Activated T-helper 1 cell treated with anti-CD3 and anti-CD28 coated beads, Interleukin-2, amount 50 U/mL, for 16 hours (primary cell): ENCODE results near the gene GLYATL3.
"Not testable (repeated sequence)": the region's sequence is repeated elsewhere in the genome, so short reads cannot be mapped to it uniquely, and the experiment has no call there.

ENCODE experiments used
- DNase-seq, 2 donors: peaks; one replicate each; pipeline ENCODE4 v3.0.0-alpha.2; 2020; ENCODE audit warnings: low read depth in 1 of 2, low spot score in 1 of 2

GLYATL3 gene

GRCh38 chr6:49499623-49500022 lies at the start of gene GLYATL3:
Gene GLYATL3 (plus strand): TSS chr6:49499923. CDS start chr6:49511991, 12,068 bp downstream.
- no peak for DNase-seq

GRCh38 chr6:49453221-49453620 lies 46.5 kb upstream of the GLYATL3 start:
- DNase-seq: no peak

GRCh38 chr6:49454787-49455709 lies 44.7 kb upstream of the GLYATL3 start:
- DNase-seq: no peak

GRCh38 chr6:49457771-49458170 lies 42.0 kb upstream of the GLYATL3 start:
- DNase-seq: no peak

GRCh38 chr6:49462071-49462470 lies 37.7 kb upstream of the GLYATL3 start:
- DNase-seq: no peak

- DNase-seq: no peak
These were observed 37.2 kb upstream of the GLYATL3 start for GRCh38 chr6:49462599-49462926.

GRCh38 chr6:49462927-49463611 lies 36.7 kb upstream of the GLYATL3 start, which contains the start of the genes CENPQ and MMUT:
Gene CENPQ (plus strand): TSS chr6:49463370. CDS start chr6:49470177, 6,807 bp downstream.
Gene MMUT (minus strand): TSS chr6:49463253. CDS start chr6:49459466, 3,787 bp downstream.
- DNase-seq: peak; percentile 76 to 82

GRCh38 chr6:49463612-49463967 lies 36.1 kb upstream of the GLYATL3 start:
- no peak for DNase-seq

- no peak for DNase-seq
These were observed 35.0 kb upstream of the GLYATL3 start for GRCh38 chr6:49464691-49465090.

- no peak for DNase-seq
These were observed 31.7 kb upstream of the GLYATL3 start for GRCh38 chr6:49468042-49468441.

- not testable (repeated sequence) for DNase-seq
These were observed 23.2 kb upstream of the GLYATL3 start for GRCh38 chr6:49476564-49476963.

GRCh38 chr6:49479308-49479970 lies 20.3 kb upstream of the GLYATL3 start:
- no peak for DNase-seq

- DNase-seq: not testable (repeated sequence)
These were observed 17.9 kb upstream of the GLYATL3 start for GRCh38 chr6:49481846-49482245.

- DNase-seq: not testable (repeated sequence)
These were observed 16.3 kb upstream of the GLYATL3 start for GRCh38 chr6:49483380-49483779.

- no peak for DNase-seq
These were observed 9.1 kb upstream of the GLYATL3 start for GRCh38 chr6:49490633-49491032.

GRCh38 chr6:49497304-49497703 lies 2.4 kb upstream of the GLYATL3 start:
- no peak for DNase-seq

GRCh38 chr6:49499126-49499525 lies 597 bp upstream of the GLYATL3 start:
- DNase-seq: no peak

- no peak for DNase-seq
These were observed 4.9 kb downstream of the GLYATL3 start for GRCh38 chr6:49504666-49505065.

GRCh38 chr6:49506569-49507111 lies 6.9 kb downstream of the GLYATL3 start:
- no peak for DNase-seq

GRCh38 chr6:49509342-49509741 lies 9.6 kb downstream of the GLYATL3 start:
- no peak for DNase-seq
